ENCODE data around the gene RRP7A.
"Not testable (repeated sequence)": the region's sequence is repeated elsewhere in the genome, so short reads cannot be mapped to it uniquely, and the experiment has no call there.

RRP7A gene, protein sequence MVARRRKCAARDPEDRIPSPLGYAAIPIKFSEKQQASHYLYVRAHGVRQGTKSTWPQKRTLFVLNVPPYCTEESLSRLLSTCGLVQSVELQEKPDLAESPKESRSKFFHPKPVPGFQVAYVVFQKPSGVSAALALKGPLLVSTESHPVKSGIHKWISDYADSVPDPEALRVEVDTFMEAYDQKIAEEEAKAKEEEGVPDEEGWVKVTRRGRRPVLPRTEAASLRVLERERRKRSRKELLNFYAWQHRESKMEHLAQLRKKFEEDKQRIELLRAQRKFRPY

DNA sequence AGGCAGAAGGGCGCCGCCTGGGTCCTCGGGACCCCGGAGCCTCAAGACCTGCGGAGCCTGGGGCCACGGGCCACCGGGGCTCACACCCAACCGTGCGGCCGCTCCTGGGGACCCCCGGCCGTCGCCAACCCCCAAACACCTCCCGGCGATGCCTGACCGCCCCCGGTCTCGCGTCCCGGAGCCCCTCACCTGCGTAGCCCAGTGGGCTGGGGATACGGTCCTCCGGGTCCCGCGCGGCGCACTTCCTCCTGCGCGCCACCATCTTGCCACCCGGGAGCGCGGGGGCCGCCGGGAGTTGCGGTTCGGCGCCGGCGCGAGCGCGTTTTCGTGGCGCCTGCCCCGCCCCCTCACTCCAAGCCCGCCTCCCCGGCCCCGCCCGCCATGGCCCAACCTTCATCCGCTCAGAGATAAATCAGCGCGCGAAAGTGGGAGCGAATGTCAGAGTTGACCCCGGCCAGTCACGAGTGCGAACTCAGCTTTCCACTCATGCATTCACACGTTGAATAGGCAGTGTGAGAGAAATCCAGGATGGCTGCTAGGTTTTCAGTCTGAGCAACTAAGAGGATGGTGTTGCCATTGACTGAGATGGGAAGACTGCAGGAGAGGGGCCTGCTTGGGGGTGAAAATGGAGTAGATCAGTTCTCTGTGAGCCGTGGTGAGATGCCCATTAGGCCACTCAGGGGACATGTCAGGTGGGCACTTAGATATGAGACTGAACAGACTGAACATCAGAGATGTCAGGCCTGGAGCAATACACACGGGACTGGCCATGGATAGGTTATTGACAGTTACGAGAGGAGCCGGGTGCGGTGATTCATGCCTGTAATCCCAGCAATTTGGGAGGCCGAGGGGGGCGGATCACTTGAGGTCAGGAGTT lies at the start of gene RRP7A:
TSS of gene RRP7A (minus strand) at position 272 of the 877 bp plus-strand sequence. CDS start at position 262, 10 bp downstream.
- H3K27ac ChIP-seq, result peak within 1 kb of the TSS; percentile 58
- DNase-seq (ENCODE audit: low read depth, low spot score), result no peak

DNA sequence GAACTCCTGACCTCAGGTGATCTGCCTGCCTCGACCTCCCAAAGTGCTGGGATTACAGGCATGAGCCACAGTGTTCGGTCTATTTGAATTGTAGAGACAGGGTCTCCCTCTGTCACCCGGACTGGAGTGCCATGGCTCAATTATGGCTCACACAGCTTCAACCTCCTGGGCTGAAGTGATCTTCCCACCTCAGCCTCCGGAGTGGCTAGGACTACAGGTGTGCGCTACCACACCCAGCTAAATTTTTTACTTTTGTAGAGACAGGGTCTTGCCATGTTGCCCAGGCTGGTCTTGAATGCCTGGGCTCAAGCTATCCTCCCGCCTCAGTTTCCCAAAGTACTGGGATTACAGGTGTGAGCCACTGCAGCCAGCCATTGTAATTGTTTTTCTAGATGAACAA lies 48.4 kb upstream of the RRP7A start:
- not testable (repeated sequence) for DNase-seq (ENCODE audit: low read depth, low spot score); H3K27ac ChIP-seq

- DNase-seq (ENCODE audit: low read depth, low spot score), result no peak
- no peak overlapping the region for H3K27ac ChIP-seq
These were observed 46.4 kb upstream of the RRP7A start for GRCh38 chr22:42565956-42566355.

GRCh38 chr22:42564699-42565098 lies 45.1 kb upstream of the RRP7A start:
- H3K27ac ChIP-seq, result no peak overlapping the region
- DNase-seq (ENCODE audit: low read depth, low spot score), result no peak

GRCh38 chr22:42563943-42564342 lies 44.3 kb upstream of the RRP7A start:
- DNase-seq (ENCODE audit: low read depth, low spot score); H3K27ac ChIP-seq: not testable (repeated sequence)

DNA sequence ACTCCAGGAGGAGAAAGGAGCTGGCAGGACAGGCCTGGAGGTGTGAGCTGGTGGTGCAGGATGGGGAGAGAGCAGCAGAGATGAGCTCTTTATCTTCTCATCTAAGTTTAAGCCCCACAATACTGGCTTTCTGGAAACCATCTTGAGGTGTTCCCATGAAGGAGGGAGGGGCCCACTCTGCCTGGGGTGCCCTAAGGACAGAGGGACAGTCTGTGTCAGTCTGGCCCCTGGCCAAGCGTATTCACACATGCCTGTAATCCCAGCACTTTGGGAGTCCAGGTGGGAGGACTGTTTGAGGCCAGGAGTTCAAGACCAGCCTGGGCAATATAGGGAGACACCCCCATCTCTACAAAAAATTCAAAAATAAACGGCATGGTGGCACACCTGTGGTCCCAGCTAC lies 43.1 kb upstream of the RRP7A start:
- DNase-seq (ENCODE audit: low read depth, low spot score), result no peak
- H3K27ac ChIP-seq, result no peak overlapping the region

DNA sequence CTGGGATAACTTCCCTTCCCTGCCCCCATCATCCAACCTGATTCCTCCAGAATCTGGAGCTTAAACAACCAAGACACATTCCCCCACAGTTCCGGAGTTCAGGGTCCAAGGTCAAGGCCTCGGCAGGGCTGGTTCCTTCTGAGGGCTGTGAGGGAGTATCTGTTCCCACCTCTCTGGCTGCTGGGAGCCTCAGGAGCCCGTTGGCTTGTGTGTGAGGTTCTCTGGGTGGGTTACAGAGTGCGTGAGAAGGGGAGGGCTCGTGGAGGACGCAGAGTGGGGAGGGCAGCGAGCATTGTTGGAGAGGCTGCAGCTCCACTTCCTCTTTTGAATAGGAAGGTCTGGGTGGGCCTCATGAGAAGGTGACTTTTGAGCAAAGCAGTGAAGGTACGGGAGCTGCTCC lies 42.7 kb upstream of the RRP7A start:
- no peak overlapping the region for H3K27ac ChIP-seq
- no peak for DNase-seq (ENCODE audit: low read depth, low spot score)

- no peak for DNase-seq (ENCODE audit: low read depth, low spot score)
- no peak overlapping the region for H3K27ac ChIP-seq
These were observed 42.3 kb upstream of the RRP7A start for GRCh38 chr22:42561856-42562255.

DNA sequence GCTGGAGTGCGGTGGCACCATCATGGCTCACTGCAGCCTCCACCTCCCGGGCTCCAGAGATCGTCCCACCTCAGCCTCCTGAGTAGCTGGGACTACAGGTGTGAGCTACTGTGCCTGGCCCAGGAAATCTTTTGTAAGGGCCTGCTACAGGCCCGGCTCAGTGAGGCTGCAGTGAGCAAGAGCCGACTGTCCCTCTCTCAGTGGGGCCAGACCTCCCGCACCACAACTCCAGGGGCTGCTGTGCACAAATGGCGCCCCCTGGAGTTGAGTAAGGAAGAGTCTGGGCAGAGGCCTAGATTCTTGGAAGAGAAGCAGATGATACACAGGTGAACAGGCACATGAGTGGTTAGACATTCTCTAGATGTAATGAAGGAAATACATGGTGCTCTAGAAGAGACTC lies 41.2 kb upstream of the RRP7A start:
- no peak for DNase-seq (ENCODE audit: low read depth, low spot score)
- H3K27ac ChIP-seq, result no peak overlapping the region

GRCh38 chr22:42560381-42560780 lies 40.8 kb upstream of the RRP7A start:
- no peak for DNase-seq (ENCODE audit: low read depth, low spot score)
- H3K27ac ChIP-seq, result no peak overlapping the region

GRCh38 chr22:42553475-42554361 lies 34.1 kb upstream of the RRP7A start, which contains the start of gene SERHL2:
Gene SERHL2 (plus strand): TSS chr22:42553956. CDS start chr22:42554021, 65 bp downstream.
- no peak within 1 kb of the TSS for H3K27ac ChIP-seq

GRCh38 chr22:42552294-42552647 lies 32.7 kb upstream of the RRP7A start:
- DNase-seq (ENCODE audit: low read depth, low spot score); H3K27ac ChIP-seq: not testable (repeated sequence)

More at GRCh38 chr22:42553475-42554361, 34.1 kb upstream of the RRP7A start, which contains the start of gene SERHL2:
- peak; percentile 14 for DNase-seq (ENCODE audit: low read depth, low spot score)

DNA sequence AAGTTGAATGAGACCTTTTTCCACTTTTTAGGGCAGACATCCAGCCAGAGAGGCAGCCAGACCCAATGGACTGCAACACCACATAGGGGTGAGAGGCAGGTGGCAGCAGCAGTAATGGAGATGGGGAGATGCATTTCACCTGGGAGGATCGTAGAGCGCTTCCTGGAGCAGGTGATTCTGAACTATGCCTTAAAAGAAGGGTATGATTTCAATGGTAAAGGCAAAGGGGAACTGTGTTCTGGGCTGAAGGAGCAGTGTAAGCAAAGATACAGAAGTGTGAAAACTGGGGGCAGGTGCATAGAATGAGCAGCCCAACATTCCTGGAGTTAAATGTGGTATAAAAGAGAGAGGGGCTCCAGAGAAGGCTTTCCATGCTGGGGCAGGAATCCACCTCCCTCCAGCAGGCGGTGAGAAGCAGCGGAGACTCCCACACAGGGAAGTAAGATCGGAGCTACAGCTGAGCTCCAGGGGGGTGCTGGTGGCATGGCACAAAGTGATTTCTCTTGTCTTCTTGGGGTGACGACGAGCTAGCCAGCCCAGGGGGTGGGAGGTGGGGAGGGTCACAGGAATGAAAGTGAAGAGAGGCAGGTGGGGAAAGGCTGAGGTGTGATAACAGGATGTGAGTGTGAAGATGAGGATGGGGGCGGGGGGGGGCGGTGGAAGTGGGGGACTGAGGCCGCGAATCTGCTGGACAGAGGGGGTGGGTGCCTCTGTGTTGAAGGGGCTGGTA lies 29.9 kb upstream of the RRP7A start:
- DNase-seq (ENCODE audit: low read depth, low spot score), result no peak
- H3K27ac ChIP-seq, result no peak overlapping the region

DNA sequence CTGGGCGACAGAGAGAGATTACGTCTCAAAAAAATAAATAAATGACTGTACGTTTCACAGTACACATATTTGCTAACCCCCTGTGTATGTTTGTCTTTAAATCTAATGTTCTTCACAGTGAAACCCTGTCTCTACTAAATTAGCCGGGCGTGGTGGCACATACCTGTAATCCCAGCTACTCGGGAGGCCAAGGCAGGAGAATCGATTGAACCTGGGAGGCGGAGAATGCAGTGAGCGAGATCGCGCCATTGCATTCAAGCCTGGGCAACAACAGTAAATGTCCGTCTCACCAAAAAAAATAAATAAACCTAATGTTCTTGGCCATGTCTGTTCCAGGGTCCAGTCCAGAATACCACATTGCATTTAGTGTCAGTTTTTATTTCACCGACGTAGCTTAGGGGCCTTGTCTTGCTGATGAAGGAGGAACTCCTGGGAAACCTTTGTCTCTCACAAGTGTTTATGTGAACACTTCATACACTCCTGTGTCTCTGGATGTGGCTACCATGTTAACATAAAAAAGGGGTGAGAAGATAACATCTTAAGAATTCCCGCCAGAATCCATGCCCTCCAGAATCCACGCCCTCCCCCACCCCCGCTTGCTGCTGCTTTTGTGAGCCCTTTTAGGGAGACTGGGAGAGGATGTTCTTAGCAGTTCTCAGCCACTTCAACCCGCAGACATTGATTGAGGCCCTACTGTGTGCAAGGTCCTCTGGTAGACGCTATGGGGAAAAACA lies 29.2 kb upstream of the RRP7A start:
- no peak for DNase-seq (ENCODE audit: low read depth, low spot score)
- H3K27ac ChIP-seq, result no peak overlapping the region

DNA sequence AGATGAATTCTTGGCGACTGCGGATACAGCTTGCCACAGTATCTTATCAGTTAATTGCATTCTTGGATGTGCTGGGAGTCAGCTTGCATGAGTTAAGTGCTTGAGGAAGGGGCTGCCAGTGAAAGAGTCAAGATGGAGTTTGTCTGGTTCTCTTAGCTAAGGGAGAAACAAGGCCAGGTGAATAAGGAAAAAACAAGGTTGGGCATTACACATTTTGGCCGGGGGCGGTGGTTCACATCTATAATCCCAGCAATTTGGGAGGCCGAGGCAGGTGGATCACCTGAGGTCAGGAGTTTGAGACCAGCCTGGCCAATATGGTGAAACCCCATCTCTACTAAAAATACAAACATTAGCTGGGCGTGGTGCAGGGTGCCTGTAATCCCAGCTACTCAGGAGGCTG lies 28.5 kb upstream of the RRP7A start:
- not testable (repeated sequence) for DNase-seq (ENCODE audit: low read depth, low spot score); H3K27ac ChIP-seq

- DNase-seq (ENCODE audit: low read depth, low spot score), result no peak
- no peak overlapping the region for H3K27ac ChIP-seq
These were observed 28.0 kb upstream of the RRP7A start for GRCh38 chr22:42547562-42547961.

DNA sequence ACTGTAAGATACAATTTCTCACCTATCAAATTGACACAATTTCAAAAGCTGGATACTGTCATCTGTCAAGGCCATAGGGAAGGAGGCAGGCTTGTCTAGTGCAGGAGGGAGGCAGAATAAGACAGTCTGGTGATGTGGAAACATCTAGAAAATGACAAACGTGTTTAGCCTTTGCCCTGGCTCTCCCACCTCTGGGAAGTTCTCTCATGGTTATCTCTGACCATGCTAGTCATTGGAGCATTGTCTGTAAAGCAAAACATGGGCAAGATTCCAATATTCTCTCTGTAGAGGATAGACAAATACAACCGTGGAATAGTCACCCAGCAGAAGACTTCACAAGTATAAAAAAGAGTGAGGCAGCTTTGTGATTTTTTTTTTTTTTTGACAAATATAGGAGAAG lies 25.1 kb upstream of the RRP7A start:
- no peak overlapping the region for H3K27ac ChIP-seq
- no peak for DNase-seq (ENCODE audit: low read depth, low spot score)

GRCh38 chr22:42539236-42539771 lies 19.7 kb upstream of the RRP7A start:
- H3K27ac ChIP-seq, result peak overlapping the region; percentile 68
- not testable (repeated sequence) for DNase-seq (ENCODE audit: low read depth, low spot score)

Data from epithelial cell of prostate (primary cell).